ENCODE results near the gene SYK.
A peak's percentile ranks its signal among the peaks of the same experiment; 100 is the strongest.

SYK gene

GRCh38 chr9:90901933-90902332 is 100.3 kb downstream of the SYK start:
- no peak for DNase-seq (ENCODE audit: low read depth in 2 of 2, low spot score in 1 of 2)

- DNase-seq (ENCODE audit: low read depth in 2 of 2, low spot score in 1 of 2) = no peak
Observed at GRCh38 chr9:90903766-90904424, 102.3 kb downstream of the SYK start.

DNA sequence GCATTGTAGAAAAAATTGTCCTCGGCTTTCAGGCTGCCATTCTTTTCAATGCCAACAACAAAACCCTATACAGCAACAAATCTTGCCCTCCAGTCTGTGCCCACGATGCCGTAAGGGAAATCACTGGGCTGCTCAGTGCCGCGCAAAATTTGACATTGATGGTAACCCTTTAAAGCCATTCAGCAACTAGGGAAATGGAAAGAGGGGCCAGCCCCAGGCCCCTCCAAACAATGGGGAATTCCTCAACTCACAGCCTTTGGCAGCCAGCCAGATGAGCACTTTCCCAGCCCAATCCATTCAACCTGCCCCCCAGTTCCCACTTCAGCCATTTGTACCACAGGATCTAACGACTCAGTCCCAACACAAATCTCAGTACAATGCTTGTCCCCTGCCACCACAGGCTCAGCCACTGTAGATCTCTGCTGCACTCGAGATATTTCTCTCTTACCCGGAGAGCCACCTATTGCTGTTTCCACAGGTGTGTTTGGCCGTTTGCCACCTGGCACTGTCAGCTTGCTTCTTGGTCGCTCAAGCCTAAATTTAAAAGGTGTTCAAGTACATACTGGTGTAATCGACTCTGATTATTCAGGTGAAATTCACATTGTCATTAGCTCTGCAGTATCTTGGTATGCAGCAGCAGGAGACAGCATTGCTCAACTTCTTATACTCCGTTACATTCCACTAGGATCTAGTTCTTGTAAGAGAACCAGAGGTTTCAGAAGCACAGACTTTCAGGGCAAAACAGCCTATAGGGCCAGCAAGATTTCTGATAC is 103.3 kb downstream of the SYK start:
- no peak for DNase-seq (ENCODE audit: low read depth in 2 of 2, low spot score in 1 of 2)

DNA sequence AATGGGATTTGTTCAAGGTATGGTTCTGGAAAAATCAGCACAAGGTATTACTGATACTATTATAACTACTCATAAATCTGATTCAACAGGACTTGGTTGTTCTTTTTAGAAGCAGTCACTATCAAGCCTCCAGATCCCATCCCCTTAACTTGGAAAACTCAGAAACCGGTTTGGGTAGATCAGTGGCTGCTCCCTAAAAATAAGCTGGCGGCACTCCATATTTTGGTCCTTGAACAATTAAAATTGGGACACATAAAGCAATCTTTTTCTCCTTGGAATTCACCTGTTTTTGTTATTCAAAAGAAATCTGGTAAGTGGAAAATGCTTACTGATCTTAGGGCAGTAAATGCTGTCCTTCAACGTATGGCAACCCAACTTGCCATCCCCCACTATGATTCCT is 104.2 kb downstream of the SYK start:
- DNase-seq (ENCODE audit: low read depth in 2 of 2, low spot score in 1 of 2) = no peak

- DNase-seq (ENCODE audit: low read depth in 2 of 2, low spot score in 1 of 2) = no peak
Observed at GRCh38 chr9:90906316-90907055, 104.9 kb downstream of the SYK start.

DNA sequence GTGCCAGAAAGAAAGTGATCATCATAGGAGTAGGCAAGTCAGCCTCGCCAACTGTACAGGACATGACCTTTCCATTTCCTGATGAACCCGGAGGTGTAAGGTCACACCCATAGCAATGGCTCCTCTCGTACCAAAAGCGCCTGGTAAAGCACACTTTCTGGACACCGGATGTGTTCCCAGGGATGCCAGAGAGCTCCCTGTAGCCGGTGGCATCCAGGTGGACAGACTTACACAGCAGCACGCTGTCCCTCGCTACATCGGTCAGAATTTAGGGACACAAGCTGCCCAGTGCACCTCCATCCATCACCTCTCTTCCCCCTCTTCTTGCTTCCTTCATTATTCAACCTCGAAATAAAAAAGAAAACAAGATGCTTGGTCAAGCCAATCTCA is 105.4 kb downstream of the SYK start:
- no peak for DNase-seq (ENCODE audit: low read depth in 2 of 2, low spot score in 1 of 2)

DNA sequence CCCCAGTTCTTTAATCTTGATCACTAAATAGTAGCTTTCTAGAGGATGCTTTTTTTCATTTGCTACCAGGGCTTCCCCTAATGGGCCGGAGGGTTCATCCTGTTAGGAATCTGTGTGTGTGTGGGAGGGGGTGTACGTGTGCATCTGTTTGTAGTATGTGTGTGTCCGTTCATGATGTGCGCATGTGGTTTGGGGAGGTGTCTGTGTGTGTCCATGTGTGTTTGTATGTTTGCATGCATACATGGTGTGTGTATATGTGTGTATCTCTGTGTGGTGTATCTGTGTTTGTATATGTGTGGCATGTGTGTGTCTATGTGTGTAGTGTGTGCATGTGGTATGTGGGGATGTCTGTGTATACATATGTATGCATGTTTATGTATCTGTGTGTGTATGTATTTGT is 106.2 kb downstream of the SYK start:
- no peak for DNase-seq (ENCODE audit: low read depth in 2 of 2, low spot score in 1 of 2)

DNA sequence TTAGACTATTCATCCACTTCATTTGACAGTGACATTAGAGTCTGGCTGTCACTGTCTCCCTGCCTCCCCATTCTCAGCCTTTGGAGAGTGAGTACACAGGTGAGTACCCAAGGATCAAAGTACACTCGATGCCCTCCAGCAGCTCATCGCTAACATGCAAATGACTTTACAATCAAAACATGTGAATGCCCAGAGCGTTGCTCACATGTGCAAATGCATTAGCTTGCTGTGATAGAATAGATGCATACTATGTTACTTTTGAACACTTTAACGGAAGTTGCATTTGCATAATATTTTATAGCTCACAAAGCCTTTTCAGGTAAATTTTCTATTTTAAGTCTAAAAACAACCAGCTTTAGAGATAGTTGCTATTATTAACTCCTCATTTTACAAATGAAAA is 107.6 kb downstream of the SYK start:
- DNase-seq (ENCODE audit: low read depth in 2 of 2, low spot score in 1 of 2) = no peak

DNA sequence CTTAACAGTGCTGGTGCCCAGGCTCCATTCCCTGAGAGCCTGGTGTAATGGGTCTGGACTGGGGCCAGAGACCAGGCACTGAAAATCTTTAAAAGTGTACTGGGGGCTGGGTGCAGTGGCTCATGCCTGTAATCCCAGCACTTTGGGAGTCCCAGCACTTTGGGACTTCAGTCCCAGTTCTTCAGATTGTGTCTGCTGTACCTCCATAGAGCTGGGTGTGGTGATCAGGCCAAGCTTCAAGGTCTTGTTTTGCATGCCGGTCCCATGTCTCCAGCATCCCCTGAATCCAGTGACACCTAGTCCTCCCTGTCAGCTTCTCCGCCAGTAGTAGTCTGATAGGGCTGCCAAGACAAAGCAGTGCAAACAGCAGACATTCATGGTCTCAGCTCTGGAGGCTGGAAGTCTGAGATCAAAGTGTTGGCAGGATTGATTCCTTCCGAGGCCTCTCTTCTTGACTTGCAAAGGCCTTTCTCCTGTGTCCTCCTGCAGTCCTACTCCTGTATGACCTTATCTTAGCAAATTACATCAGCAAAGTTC is 108.2 kb downstream of the SYK start:
- DNase-seq (ENCODE audit: low read depth in 2 of 2, low spot score in 1 of 2) = no peak

- DNase-seq (ENCODE audit: low read depth in 2 of 2, low spot score in 1 of 2) = no peak
Observed at GRCh38 chr9:90914196-90914595, 112.6 kb downstream of the SYK start.

GRCh38 chr9:90914868-90915483 is 113.4 kb downstream of the SYK start:
- peak; percentile 42 for DNase-seq (ENCODE audit: low read depth in 2 of 2, low spot score in 1 of 2)

GRCh38 chr9:90915693-90916092 is 114.1 kb downstream of the SYK start:
- DNase-seq (ENCODE audit: low read depth in 2 of 2, low spot score in 1 of 2) = no peak

GRCh38 chr9:90916147-90916734 is 114.6 kb downstream of the SYK start:
- DNase-seq (ENCODE audit: low read depth in 2 of 2, low spot score in 1 of 2) = no peak

GRCh38 chr9:90919883-90920282 is 118.3 kb downstream of the SYK start:
- no peak for DNase-seq (ENCODE audit: low read depth in 2 of 2, low spot score in 1 of 2)

DNA sequence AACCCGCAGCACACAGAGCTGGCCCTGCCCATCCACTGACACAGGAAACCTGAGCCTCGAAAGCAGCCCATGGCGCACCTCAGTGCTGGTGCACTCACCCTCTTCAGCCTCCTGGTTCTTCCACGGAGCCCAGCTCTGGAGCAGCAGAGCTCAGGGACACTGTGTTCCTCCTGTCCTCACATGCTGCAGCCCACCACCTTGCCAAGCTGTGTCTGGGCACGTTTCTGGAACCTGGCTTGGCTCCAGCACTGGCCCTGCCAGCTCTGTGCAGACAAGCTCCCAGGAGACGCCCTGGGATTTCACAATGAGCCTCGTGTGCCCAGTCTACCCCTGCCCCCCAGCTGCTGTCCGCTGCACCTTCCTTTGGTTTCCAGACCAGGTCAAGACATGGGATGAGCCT is 119.5 kb downstream of the SYK start:
- no peak for DNase-seq (ENCODE audit: low read depth in 2 of 2, low spot score in 1 of 2)

DNA sequence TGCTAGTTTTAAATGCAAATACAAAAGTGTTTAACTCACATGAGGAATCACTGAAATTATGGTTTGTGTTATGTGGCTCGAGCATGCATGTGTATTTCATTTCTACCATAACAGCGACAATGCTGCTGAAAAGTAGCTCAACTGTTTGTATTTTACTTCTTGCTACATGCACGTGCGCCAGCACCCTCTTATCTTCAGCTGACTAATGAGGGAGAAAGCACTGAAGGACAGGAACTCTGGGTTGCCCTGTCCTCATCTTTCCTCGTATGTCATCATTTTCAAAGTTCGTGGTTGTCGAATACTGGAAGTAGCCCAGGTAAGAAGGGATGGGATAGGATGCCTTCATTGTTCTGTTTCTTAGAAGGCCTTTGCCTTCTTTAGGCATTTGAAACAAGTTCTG is 120.3 kb downstream of the SYK start:
- no peak for DNase-seq (ENCODE audit: low read depth in 2 of 2, low spot score in 1 of 2)

GRCh38 chr9:90925581-90926257 is 124.1 kb downstream of the SYK start:
- no peak for DNase-seq (ENCODE audit: low read depth in 2 of 2, low spot score in 1 of 2)

DNA sequence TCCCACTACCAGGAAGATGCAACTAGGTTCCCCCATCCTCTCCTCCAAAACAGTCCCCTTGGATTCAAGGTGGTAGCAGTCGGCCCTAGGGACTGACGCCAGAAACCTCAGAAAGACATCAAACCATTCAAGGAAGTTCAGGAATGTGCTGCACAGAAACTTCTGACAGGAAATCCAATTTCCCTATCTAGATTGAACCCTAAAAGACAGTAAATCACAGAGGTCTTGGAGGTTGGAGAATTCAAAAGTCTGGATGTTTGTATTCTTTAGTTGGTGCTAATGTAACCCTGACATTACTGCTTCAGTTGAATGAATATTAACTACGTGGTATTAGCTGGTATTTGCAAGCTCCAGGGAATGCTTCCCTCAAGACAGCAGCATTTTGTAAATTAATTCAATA is 125.3 kb downstream of the SYK start:
- DNase-seq (ENCODE audit: low read depth in 2 of 2, low spot score in 1 of 2) = no peak

- DNase-seq (ENCODE audit: low read depth in 2 of 2, low spot score in 1 of 2) = no peak
Observed at GRCh38 chr9:90927496-90927895, 125.9 kb downstream of the SYK start.

DNA sequence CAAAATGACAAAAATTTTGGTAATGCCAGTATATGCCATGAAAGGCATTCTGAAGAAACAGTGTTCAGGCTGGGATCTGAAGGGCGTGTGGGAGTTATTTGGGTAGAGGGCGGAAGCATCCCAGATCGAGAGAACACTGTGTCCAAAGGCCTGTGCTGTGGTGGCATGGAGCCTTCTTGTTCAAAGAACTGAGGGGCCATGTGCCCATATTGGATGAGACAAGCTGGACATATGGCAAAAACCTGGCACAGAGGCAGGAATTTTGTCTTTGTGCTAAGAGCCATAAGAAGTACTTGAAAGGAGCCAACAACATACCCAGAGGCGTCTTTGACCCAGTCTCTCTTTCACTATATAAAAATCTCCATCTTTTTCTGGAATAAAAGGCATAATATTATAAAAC is 128.0 kb downstream of the SYK start:
- no peak for DNase-seq (ENCODE audit: low read depth in 2 of 2, low spot score in 1 of 2)

- no peak for DNase-seq (ENCODE audit: low read depth in 2 of 2, low spot score in 1 of 2)
Observed at GRCh38 chr9:90933468-90933867, 131.8 kb downstream of the SYK start.
